Measurements from ENCODE around the gene VPS41.

The VPS41 gene

GRCh38 chr7:38723327-38723726 lies 185.7 kb downstream of the VPS41 start:
- no peaks in the 10 kb centered on the region for H3K4me1 Mint-ChIP-seq
- ATAC-seq (replicated peaks; ENCODE audit: extremely low read depth, poor library complexity, severe bottlenecking), result no peak
- DNase-seq (ENCODE audit: low spot score in 2 of 2), result no peak
- H3K4me3 Mint-ChIP-seq, result no peak overlapping the region
- no peaks in the 10 kb centered on the region for H3K27me3 Mint-ChIP-seq
- no peak overlapping the region for H3K27ac Mint-ChIP-seq (ENCODE audit: low read depth)
- H3K9me3 Mint-ChIP-seq, result peaks cover 7% of the 10 kb centered on the region
- H3K36me3 Mint-ChIP-seq (ENCODE audit: insufficient read depth), result peaks cover 21% of the 10 kb centered on the region

- Mint-ChIP-seq H3K4me3 (no peak overlapping the region), H3K27ac (ENCODE audit: low read depth) (no peak overlapping the region), H3K27me3 (peaks cover 6% of the 10 kb centered on the region), H3K9me3 (peaks cover 23% of the 10 kb centered on the region), H3K36me3 (ENCODE audit: insufficient read depth) (peaks cover 2% of the 10 kb centered on the region), H3K4me1 (no peaks in the 10 kb centered on the region)
- ATAC-seq (replicated peaks; ENCODE audit: extremely low read depth, poor library complexity, severe bottlenecking), result no peak
- DNase-seq (ENCODE audit: low spot score in 2 of 2), result no peak
Observed at GRCh38 chr7:38716397-38716796, 192.6 kb downstream of the VPS41 start.

- DNase-seq (ENCODE audit: low spot score in 2 of 2) (no peak), ATAC-seq (replicated peaks; ENCODE audit: extremely low read depth, poor library complexity, severe bottlenecking) (no peak)
- Mint-ChIP-seq H3K4me1 (peaks cover 9% of the 10 kb centered on the region), H3K9me3 (no peaks in the 10 kb centered on the region), H3K27ac (ENCODE audit: low read depth) (no peak overlapping the region), H3K27me3 (peaks cover 65% of the 10 kb centered on the region), H3K36me3 (ENCODE audit: insufficient read depth) (peaks cover 1% of the 10 kb centered on the region), H3K4me3 (no peak overlapping the region)
Observed at GRCh38 chr7:38709123-38709522, 199.9 kb downstream of the VPS41 start.

- H3K4me1 Mint-ChIP-seq, result peaks cover 9% of the 10 kb centered on the region
- no peak overlapping the region for H3K27ac Mint-ChIP-seq (ENCODE audit: low read depth)
- H3K9me3 Mint-ChIP-seq, result no peaks in the 10 kb centered on the region
- H3K36me3 Mint-ChIP-seq (ENCODE audit: insufficient read depth), result peaks cover 5% of the 10 kb centered on the region
- peaks cover 77% of the 10 kb centered on the region for H3K27me3 Mint-ChIP-seq
- DNase-seq (ENCODE audit: low spot score in 2 of 2), result no peak
- no peak overlapping the region for H3K4me3 Mint-ChIP-seq
- no peak for ATAC-seq (replicated peaks; ENCODE audit: extremely low read depth, poor library complexity, severe bottlenecking)
Observed at GRCh38 chr7:38704751-38705150, 204.2 kb downstream of the VPS41 start.

GRCh38 chr7:38704041-38704547 lies 204.9 kb downstream of the VPS41 start:
- H3K36me3 Mint-ChIP-seq (ENCODE audit: insufficient read depth), result peaks cover 5% of the 10 kb centered on the region
- peaks cover 6% of the 10 kb centered on the region for H3K4me1 Mint-ChIP-seq
- no peak for DNase-seq (ENCODE audit: low spot score in 2 of 2)
- no peak overlapping the region for H3K4me3 Mint-ChIP-seq
- H3K9me3 Mint-ChIP-seq, result no peaks in the 10 kb centered on the region
- no peak overlapping the region for H3K27ac Mint-ChIP-seq (ENCODE audit: low read depth)
- no peak for ATAC-seq (replicated peaks; ENCODE audit: extremely low read depth, poor library complexity, severe bottlenecking)
- peaks cover 76% of the 10 kb centered on the region for H3K27me3 Mint-ChIP-seq

- no peak for ATAC-seq (replicated peaks; ENCODE audit: extremely low read depth, poor library complexity, severe bottlenecking)
Observed at GRCh38 chr7:38703093-38703492, 205.9 kb downstream of the VPS41 start.

GRCh38 chr7:38702002-38702535 lies 206.9 kb downstream of the VPS41 start:
- DNase-seq (ENCODE audit: low spot score in 2 of 2) (no peak), ATAC-seq (replicated peaks; ENCODE audit: extremely low read depth, poor library complexity, severe bottlenecking) (no peak)
- H3K27me3 Mint-ChIP-seq, result peaks cover 71% of the 10 kb centered on the region
- H3K27ac Mint-ChIP-seq (ENCODE audit: low read depth), result no peak overlapping the region
- no peaks in the 10 kb centered on the region for H3K9me3 Mint-ChIP-seq
- H3K4me1 Mint-ChIP-seq, result no peaks in the 10 kb centered on the region
- H3K4me3 Mint-ChIP-seq, result no peak overlapping the region
- H3K36me3 Mint-ChIP-seq (ENCODE audit: insufficient read depth), result peaks cover 5% of the 10 kb centered on the region

More at GRCh38 chr7:38703093-38703492, 205.9 kb downstream of the VPS41 start:
- Mint-ChIP-seq H3K36me3 (ENCODE audit: insufficient read depth) (peaks cover 5% of the 10 kb centered on the region), H3K4me3 (no peak overlapping the region), H3K4me1 (no peaks in the 10 kb centered on the region), H3K9me3 (no peaks in the 10 kb centered on the region), H3K27me3 (peaks cover 76% of the 10 kb centered on the region), H3K27ac (ENCODE audit: low read depth) (no peak overlapping the region)
- DNase-seq (ENCODE audit: low spot score in 2 of 2), result no peak

GRCh38 chr7:38700116-38700515 lies 208.9 kb downstream of the VPS41 start:
- Mint-ChIP-seq H3K4me1 (no peaks in the 10 kb centered on the region), H3K4me3 (no peak overlapping the region), H3K27ac (ENCODE audit: low read depth) (no peak overlapping the region), H3K36me3 (ENCODE audit: insufficient read depth) (peaks cover 7% of the 10 kb centered on the region), H3K27me3 (peaks cover 62% of the 10 kb centered on the region), H3K9me3 (no peaks in the 10 kb centered on the region)
- no peak for DNase-seq (ENCODE audit: low spot score in 2 of 2)
- ATAC-seq (replicated peaks; ENCODE audit: extremely low read depth, poor library complexity, severe bottlenecking), result no peak

GRCh38 chr7:38699471-38699870 lies 209.5 kb downstream of the VPS41 start:
- H3K27me3 Mint-ChIP-seq, result peaks cover 59% of the 10 kb centered on the region
- no peak for ATAC-seq (replicated peaks; ENCODE audit: extremely low read depth, poor library complexity, severe bottlenecking)
- H3K9me3 Mint-ChIP-seq, result no peaks in the 10 kb centered on the region
- peak overlapping the region; percentile 36 for H3K27ac Mint-ChIP-seq (ENCODE audit: low read depth)
- H3K36me3 Mint-ChIP-seq (ENCODE audit: insufficient read depth), result peaks cover 7% of the 10 kb centered on the region
- no peak overlapping the region for H3K4me3 Mint-ChIP-seq
- no peak for DNase-seq (ENCODE audit: low spot score in 2 of 2)
- H3K4me1 Mint-ChIP-seq, result no peaks in the 10 kb centered on the region

GRCh38 chr7:38694326-38694725 lies 214.7 kb downstream of the VPS41 start:
- H3K27ac Mint-ChIP-seq (ENCODE audit: low read depth), result no peak overlapping the region
- DNase-seq (ENCODE audit: low spot score in 2 of 2) (no peak), ATAC-seq (replicated peaks; ENCODE audit: extremely low read depth, poor library complexity, severe bottlenecking) (no peak)
- H3K4me1 Mint-ChIP-seq, result no peaks in the 10 kb centered on the region
- H3K27me3 Mint-ChIP-seq, result peaks cover 42% of the 10 kb centered on the region
- H3K4me3 Mint-ChIP-seq, result no peak overlapping the region
- H3K36me3 Mint-ChIP-seq (ENCODE audit: insufficient read depth), result peaks cover 4% of the 10 kb centered on the region
- no peaks in the 10 kb centered on the region for H3K9me3 Mint-ChIP-seq

GRCh38 chr7:38686888-38687287 lies 222.1 kb downstream of the VPS41 start:
- DNase-seq (ENCODE audit: low spot score in 2 of 2), result no peak
- Mint-ChIP-seq H3K4me3 (no peak overlapping the region), H3K27ac (ENCODE audit: low read depth) (no peak overlapping the region)

GRCh38 chr7:38685851-38686250 lies 223.1 kb downstream of the VPS41 start:
- no peak for DNase-seq (ENCODE audit: low spot score in 2 of 2)
- H3K27ac Mint-ChIP-seq (ENCODE audit: low read depth), result no peak overlapping the region
- H3K9me3 Mint-ChIP-seq, result no peaks in the 10 kb centered on the region
- no peak for ATAC-seq (replicated peaks; ENCODE audit: extremely low read depth, poor library complexity, severe bottlenecking)
- H3K27me3 Mint-ChIP-seq, result peaks cover 90% of the 10 kb centered on the region
- H3K36me3 Mint-ChIP-seq (ENCODE audit: insufficient read depth), result peaks cover 5% of the 10 kb centered on the region
- H3K4me3 Mint-ChIP-seq, result no peak overlapping the region
- no peaks in the 10 kb centered on the region for H3K4me1 Mint-ChIP-seq

More at GRCh38 chr7:38686888-38687287, 222.1 kb downstream of the VPS41 start:
- H3K9me3 Mint-ChIP-seq, result no peaks in the 10 kb centered on the region
- ATAC-seq (replicated peaks; ENCODE audit: extremely low read depth, poor library complexity, severe bottlenecking), result no peak
- peaks cover 5% of the 10 kb centered on the region for H3K36me3 Mint-ChIP-seq (ENCODE audit: insufficient read depth)
- H3K4me1 Mint-ChIP-seq, result no peaks in the 10 kb centered on the region
- peaks cover 90% of the 10 kb centered on the region for H3K27me3 Mint-ChIP-seq

- DNase-seq (ENCODE audit: low spot score in 2 of 2) (no peak), ATAC-seq (replicated peaks; ENCODE audit: extremely low read depth, poor library complexity, severe bottlenecking) (no peak)
- Mint-ChIP-seq H3K27me3 (peaks cover 72% of the 10 kb centered on the region), H3K9me3 (no peaks in the 10 kb centered on the region), H3K4me3 (no peak overlapping the region), H3K4me1 (no peaks in the 10 kb centered on the region), H3K36me3 (ENCODE audit: insufficient read depth) (peaks cover 5% of the 10 kb centered on the region), H3K27ac (ENCODE audit: low read depth) (no peak overlapping the region)
Observed at GRCh38 chr7:38682606-38683005, 226.4 kb downstream of the VPS41 start.
